ENCODE measurements around the gene SLCO3A1. TPM values are rescaled to one million over a fixed set of nuclear protein-coding genes. Genes with fewer than 3 reads are reported as not detected.

Gene SLCO3A1
- total RNA-seq, 4 donors from 2014 or later: 4.4 to 66.2 (median 5.1) TPM

DNA sequence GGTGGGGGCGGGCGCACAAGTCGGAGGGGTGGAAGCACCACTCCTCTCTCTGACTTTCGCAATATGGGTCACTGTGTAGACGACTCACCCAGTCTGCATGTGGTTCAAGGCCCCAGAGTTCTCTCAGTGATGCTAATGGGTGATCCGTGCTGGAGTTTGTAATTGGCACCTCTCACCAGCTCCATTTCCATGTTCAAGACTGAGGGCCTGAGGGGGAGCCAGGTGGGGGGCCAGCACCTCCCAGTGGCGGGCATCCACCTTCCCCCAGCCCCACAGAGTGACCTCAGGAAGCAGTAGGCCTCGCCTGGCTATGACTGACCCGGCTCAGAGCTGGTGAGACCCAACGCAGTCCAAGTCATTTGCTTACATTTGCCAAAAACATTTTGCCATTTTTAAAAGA is 310.1 kb downstream of the SLCO3A1 start:
- Histone ChIP-seq H3K4me1 (peaks cover 0 to 42% (median 11%) of the 10 kb centered on the region in 4 donors), H3K9me3 (no peaks in the 10 kb centered on the region), H3K27me3 (no peaks in the 10 kb centered on the region), H3K4me3 (no peak overlapping the region), H3K36me3 (no peaks in the 10 kb centered on the region), H3K27ac (no peak overlapping the region)
- TF ChIP-seq EP300 (IDR thresholded peaks at IDR 0.05; ENCODE audit: low read depth) (no peak), POLR2AphosphoS5 (IDR thresholded peaks at IDR 0.05) (no peak)
- in situ Hi-C loops (cut with MboI; ENCODE audit: low pct_ligation_motif_present in 1 of 4, low pct_unique_long_range_greater_than_20kb in 1 of 4, low sequenced_read_pairs in 3 of 4): no loop called here
- intact Hi-C loops (cut with DNase I; ENCODE audit: low total_unique reads): no loop called here
- WGBS, 2 donors (ENCODE audit: low coverage in 1 of 2): 57 to 87% methylated on average over 5 to 10 of the region's 10 CpGs
- no peak for DNase-seq

- 82 to 83% methylated on average over 7 to 10 of the region's 10 CpGs for WGBS, 2 donors (ENCODE audit: low coverage in 1 of 2)
- DNase-seq: no peak
Measured at GRCh38 chr15:92164327-92165000, 311.0 kb downstream of the SLCO3A1 start.

DNA sequence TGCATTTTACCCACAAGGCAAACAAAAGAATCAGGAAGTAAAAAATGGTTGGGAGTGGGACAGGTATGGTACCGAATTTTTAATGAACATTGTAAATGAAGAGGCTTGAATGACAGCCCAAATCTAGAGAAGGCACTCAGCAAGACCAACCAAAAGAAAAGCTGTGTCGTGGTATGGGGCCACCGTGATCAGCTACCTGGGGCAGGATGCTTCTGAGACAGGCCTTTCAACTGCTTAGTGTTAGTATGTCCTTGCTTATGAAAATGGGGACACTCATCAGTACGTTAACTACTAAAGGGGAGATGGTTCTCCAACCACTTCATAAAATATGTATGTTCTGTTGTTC is 311.5 kb downstream of the SLCO3A1 start:
- in situ Hi-C loops (cut with MboI; ENCODE audit: low pct_ligation_motif_present in 1 of 4, low pct_unique_long_range_greater_than_20kb in 1 of 4, low sequenced_read_pairs in 3 of 4) (no loop called here), intact Hi-C loops (cut with DNase I; ENCODE audit: low total_unique reads) (no loop called here)
- no peak overlapping the region for H3K27ac ChIP-seq
- H3K27me3 ChIP-seq: no peaks in the 10 kb centered on the region
- TF ChIP-seq POLR2AphosphoS5 (IDR thresholded peaks at IDR 0.05) (no peak), CTCF (IDR thresholded peaks at IDR 0.05) (no peak), POLR2A (IDR thresholded peaks at IDR 0.05) (no peak), EP300 (IDR thresholded peaks at IDR 0.05; ENCODE audit: low read depth) (no peak)
- peaks cover 0 to 42% (median 11%) of the 10 kb centered on the region in 4 donors for H3K4me1 ChIP-seq
- H3K9me3 ChIP-seq: no peaks in the 10 kb centered on the region
- WGBS, 2 donors (ENCODE audit: low coverage in 1 of 2): 76 to 82% methylated on average over 4 of the region's 4 CpGs
- H3K4me3 ChIP-seq: no peak overlapping the region
- DNase-seq: no peak
- no peaks in the 10 kb centered on the region for H3K36me3 ChIP-seq

More at GRCh38 chr15:92164327-92165000, 311.0 kb downstream of the SLCO3A1 start:
- H3K36me3 ChIP-seq: no peaks in the 10 kb centered on the region
- H3K9me3 ChIP-seq: no peaks in the 10 kb centered on the region
- in situ Hi-C loops (cut with MboI; ENCODE audit: low pct_ligation_motif_present in 1 of 4, low pct_unique_long_range_greater_than_20kb in 1 of 4, low sequenced_read_pairs in 3 of 4): no loop called here
- no peak overlapping the region for H3K27ac ChIP-seq
- H3K4me3 ChIP-seq: no peak overlapping the region
- intact Hi-C loops (cut with DNase I; ENCODE audit: low total_unique reads): no loop called here
- TF ChIP-seq EP300 (IDR thresholded peaks at IDR 0.05; ENCODE audit: low read depth) (no peak), CTCF (IDR thresholded peaks at IDR 0.05) (no peak), POLR2A (IDR thresholded peaks at IDR 0.05) (no peak), POLR2AphosphoS5 (IDR thresholded peaks at IDR 0.05) (no peak)
- H3K4me1 ChIP-seq: peaks cover 0 to 42% (median 11%) of the 10 kb centered on the region in 4 donors
- no peaks in the 10 kb centered on the region for H3K27me3 ChIP-seq

DNA sequence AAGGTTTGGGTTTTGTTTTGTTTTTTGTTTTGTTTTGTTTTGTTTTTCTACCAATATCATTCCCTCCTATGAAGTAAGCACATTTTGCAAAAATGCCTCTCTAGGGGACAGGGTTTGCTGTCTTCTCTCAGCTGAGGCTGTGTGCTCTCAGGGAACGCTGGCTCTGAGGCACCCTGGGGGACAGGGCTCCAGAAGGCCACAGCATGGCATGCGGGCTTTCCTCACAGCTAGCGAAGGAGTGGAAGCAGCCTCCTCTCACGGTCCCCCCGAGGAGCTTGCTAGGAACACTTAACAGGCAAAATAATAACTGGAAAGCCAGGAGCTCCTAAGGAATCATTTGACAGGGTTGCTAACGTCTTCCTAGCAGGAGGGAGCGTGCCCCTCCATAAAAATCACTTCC is 312.5 kb downstream of the SLCO3A1 start:
- in situ Hi-C loops (cut with MboI; ENCODE audit: low pct_ligation_motif_present in 1 of 4, low pct_unique_long_range_greater_than_20kb in 1 of 4, low sequenced_read_pairs in 3 of 4): no loop called here
- Histone ChIP-seq H3K9me3 (no peaks in the 10 kb centered on the region), H3K27me3 (no peaks in the 10 kb centered on the region), H3K36me3 (no peaks in the 10 kb centered on the region), H3K27ac (peak overlapping the region in 2 of 4 donors; percentile 53 to 56), H3K4me1 (peaks cover 0 to 36% (median 11%) of the 10 kb centered on the region in 4 donors), H3K4me3 (no peak overlapping the region)
- TF ChIP-seq POLR2A (IDR thresholded peaks at IDR 0.05): no peak
- no peak for TF ChIP-seq CTCF (IDR thresholded peaks at IDR 0.05)
- no peak for TF ChIP-seq POLR2AphosphoS5 (IDR thresholded peaks at IDR 0.05)
- TF ChIP-seq EP300 (IDR thresholded peaks at IDR 0.05; ENCODE audit: low read depth): no peak
- DNase-seq: no peak
- WGBS, 2 donors (ENCODE audit: low coverage in 1 of 2): 90% methylated on average over 2 to 7 of the region's 7 CpGs
- intact Hi-C loops (cut with DNase I; ENCODE audit: low total_unique reads): no loop called here

All from transverse colon (tissue), 4 donors.